Stimulated activated CD4-positive, alpha-beta T cell treated with anti-CD3 and anti-CD28 coated beads, Interleukin-2, amount 100 ng/mL, for 24 hours (primary cell): ENCODE measurements around the gene HMGN3.
A peak's percentile ranks its signal among the peaks of the same experiment; 100 is the strongest.
"Not testable (repeated sequence)": the region's sequence is repeated elsewhere in the genome, so short reads cannot be mapped to it uniquely, and the experiment has no call there.

Source experiments
- DNase-seq, 2 donors: peaks; one replicate each; pipeline ENCODE4 v3.0.0-alpha.2; 2020

Gene HMGN3

GRCh38 chr6:79234150-79235022 is at the start of gene HMGN3:
Gene HMGN3 (minus strand): TSS chr6:79234682.
- peak; percentile 91 for DNase-seq

- DNase-seq = no peak
Observed at GRCh38 chr6:79280756-79281155, 46.3 kb upstream of the HMGN3 start.

DNA sequence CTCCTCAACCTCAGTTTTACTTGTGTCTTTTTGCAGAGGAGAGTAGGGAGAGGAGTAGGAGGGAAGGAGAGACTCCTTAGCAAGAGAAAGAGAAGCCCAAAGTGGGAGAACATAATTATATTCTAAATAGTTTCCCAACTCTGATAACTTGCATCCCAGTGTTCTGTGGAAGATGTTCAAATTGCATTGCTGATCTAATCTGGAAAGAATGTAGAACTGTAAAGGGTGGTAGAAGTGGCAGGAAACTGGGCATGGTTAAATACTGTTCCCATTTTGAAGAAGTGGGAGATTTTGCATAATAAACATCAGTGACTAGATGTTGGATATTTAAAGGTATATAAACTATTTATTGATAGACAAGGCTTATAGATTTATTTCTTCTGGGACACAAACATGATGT is 42.6 kb upstream of the HMGN3 start:
- no peak for DNase-seq

DNA sequence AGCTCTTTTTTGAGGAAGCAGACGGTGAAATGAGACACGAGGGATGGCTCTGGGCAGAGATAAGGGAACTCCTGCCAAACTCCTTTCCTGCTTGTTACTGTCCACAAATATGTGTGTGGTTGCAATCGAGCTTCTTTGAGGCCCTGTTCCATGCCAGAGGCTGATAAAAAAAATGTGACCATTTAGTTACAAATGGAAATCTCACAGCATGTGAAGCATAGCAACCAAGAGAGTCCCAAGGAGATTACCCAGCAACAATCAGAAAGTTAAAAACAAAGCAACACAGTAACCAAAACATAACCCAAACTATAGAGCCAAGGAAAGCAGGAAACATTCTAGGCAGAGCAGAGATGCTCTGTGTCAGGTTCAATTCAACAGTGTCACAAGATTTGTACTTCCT is 35.4 kb upstream of the HMGN3 start:
- DNase-seq = no peak

DNA sequence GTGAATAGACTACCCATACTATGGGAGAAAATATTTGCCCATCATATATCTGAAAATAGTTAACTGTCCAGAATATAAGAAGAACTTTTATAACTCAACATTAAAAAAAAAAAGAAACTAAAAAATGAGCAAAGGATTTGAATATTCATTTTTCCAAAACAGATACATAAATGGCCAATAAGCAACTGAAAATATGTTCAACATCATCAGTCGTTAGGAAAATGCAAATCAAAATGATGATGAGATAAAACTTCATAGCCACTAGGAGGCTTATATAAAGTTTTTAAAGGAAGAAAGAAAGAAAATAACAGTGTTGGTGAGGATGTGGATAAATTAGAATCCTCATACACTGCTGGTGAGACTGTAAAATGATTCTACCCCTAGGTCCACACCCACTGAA is 32.6 kb upstream of the HMGN3 start:
- DNase-seq = no peak

- no peak for DNase-seq
Observed at GRCh38 chr6:79266051-79266450, 31.6 kb upstream of the HMGN3 start.

DNA sequence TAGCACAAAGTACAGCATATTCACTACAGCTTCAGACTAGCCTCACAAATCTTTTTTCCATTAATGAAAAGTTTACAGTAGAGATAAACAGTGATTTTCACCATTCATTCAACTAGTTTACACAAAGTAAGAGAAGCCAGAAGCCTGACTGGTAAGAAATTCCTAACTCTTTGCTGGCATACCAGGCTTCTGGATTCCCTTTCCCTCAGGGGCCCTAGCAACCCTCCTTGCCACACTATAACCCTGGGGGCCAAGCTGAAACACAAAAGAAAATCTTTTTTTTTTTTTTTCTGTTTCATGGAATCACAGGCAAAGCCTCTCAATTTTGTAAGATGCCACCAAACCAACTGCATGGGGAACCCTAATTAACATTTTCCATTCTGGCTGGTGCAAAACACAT is 28.9 kb upstream of the HMGN3 start:
- DNase-seq = no peak

GRCh38 chr6:79261666-79262065 is 27.2 kb upstream of the HMGN3 start:
- DNase-seq = no peak

GRCh38 chr6:79260772-79261171 is 26.3 kb upstream of the HMGN3 start:
- DNase-seq = no peak

GRCh38 chr6:79257381-79258205 is 23.1 kb upstream of the HMGN3 start:
- peak in 1 of 2 donors; percentile 8 for DNase-seq

- not testable (repeated sequence) for DNase-seq
Observed at GRCh38 chr6:79256770-79257169, 22.3 kb upstream of the HMGN3 start.

GRCh38 chr6:79255086-79255485 is 20.6 kb upstream of the HMGN3 start:
- DNase-seq = not testable (repeated sequence)

DNA sequence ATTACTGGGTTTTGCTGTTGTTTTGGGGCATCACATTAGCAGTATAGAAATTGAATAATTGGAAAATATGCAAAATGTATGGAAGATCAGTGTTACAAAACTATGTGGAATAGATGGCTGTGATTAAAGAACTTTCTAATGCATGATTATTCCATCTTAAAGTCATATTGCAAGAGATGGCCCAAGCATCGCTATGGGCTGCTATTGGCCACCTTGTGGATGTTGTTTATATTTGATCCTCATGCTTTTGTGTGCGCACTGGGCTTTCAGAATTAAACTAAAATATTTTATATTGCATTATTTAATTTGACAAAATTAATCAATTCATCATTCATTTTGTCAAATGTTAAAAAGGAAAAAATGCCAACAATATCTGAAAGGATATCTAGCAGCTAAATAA is 16.1 kb upstream of the HMGN3 start:
- DNase-seq = no peak

GRCh38 chr6:79250107-79250514 is 15.6 kb upstream of the HMGN3 start:
- no peak for DNase-seq

DNA sequence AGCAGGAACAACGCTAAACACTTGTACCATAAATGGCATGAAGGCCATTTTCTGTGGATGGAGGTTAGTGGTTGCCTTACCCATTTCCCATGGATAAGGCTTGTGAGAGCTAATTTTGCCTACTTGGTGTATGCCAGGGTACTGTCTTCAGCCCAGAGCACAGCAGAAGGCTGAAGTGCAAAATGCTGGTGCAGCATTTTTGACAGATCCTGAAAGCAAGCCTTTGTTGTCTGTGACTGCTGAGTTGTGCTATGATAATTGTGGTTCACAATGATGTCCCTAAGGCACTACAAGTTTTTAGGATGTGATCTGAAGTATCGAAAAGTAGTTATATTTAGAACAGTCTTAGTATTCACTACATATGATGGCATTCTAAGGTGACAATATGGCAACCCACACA is 14.7 kb upstream of the HMGN3 start:
- DNase-seq = no peak

- no peak for DNase-seq
Observed at GRCh38 chr6:79246891-79247290, 12.4 kb upstream of the HMGN3 start.

DNA sequence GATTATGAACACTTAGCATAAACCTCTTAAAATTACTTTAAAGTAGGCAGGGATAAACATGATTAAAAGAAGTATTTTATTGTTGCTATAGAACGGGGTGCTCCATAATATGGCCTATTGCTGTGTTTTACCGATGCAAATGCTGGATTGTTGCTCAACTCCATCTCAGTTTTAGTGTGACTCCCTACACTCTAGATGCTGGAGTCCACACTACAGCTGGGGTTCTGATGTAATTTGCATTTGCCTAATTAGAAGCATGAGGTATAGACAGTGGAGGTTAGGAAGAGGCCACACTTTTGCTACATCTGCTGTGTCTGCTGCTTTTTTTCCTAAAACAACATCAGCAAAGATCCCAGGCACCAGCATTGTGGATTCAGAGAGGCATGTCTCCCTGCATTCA is 6.7 kb upstream of the HMGN3 start:
- no peak for DNase-seq

DNA sequence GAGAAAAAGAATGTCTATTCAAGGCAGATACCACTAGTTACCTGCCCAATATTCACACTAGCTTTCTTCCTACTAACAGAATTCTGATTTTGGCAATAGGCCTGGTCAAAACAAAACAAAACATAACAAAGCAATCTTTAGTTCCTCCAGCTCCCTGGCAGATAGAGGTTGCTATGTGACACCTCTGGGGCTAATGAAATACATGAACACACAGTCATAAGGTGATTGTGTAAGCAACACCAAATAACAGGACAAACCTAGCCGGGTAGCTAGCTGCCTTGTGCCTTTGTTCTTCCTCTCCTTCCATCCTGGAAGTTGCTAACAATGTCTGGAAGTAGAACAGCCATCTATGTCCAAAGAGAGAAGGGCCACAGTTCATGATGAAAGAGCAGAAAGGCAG is 6.0 kb upstream of the HMGN3 start:
- no peak for DNase-seq

DNA sequence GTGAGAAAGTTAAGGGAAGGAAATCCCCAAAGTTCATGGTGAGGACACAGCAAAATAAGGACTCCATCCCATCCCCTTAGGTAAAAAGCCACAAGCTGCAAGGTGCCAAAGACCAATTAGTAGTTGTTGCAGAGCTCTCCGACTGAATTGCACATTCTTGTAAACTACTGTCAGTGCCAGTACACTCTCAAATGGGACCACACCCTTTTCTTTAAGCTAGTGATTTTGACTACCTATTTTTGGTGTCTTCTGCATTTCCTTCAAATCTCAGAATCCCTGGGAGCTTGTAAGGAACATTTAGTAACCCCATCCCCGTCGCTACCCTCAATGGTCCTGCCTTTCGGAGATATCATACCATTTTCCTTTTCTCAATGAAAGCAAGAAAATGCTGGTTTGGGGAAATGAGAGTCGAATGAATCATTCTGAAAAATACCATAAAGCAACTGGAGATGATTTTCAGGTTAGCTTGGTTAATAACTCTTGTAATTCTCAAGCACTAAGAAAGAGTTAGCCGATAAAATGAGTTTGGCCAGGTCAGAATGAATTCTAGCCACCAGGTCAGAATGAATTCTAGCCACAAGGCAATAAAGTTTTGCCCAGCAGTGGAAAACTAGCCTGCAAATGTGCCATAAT is 5.2 kb upstream of the HMGN3 start:
- DNase-seq = no peak

DNA sequence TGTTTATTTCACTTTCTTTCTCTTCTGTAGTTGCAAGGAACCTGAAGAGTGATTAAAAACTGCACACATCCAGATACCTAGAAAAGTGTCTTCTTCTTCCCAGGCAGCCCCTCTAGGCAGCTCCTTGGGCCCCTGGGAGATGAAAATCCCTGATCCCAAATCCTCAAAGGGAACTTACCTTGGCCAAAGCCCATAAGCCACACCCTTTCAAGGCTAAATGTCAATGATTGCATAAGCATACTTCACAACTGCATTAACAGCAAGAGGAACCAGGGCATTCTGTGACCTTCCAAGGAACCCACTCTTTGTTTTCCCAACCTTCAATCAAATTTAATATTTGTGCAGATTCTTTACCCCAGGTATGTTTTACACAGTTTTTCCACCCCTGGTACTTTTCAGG is 4.4 kb upstream of the HMGN3 start:
- DNase-seq = no peak

- no peak for DNase-seq
Observed at GRCh38 chr6:79236711-79237110, 2.2 kb upstream of the HMGN3 start.

DNA sequence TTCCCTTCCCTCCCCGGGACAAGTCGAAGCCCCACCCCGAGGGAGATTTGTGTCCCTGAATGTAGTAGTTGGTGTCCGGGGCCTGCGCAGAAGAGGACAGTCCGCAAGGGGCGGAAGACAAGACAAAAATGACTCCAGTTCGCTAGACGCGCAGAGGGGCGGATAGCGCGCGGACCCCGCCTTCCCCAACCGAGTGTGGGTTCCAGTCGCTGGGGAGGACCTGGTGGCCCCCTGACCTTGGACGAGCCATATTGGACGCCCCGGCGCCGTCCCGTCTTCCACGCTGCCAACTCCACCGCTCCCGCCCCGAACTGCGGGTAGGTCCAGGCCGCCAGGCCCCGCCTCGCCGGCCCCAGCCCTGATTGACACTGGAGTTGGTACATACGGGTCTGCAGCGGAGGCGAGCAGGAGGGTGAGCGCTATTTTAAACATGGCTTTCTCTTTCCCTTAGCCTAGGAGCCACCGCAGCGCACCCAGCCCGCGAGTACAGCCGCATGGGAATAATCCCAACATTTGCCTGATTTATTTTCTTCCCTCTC is 802 bp downstream of the HMGN3 start:
- peak; percentile 69 to 74 for DNase-seq
